ENCODE results near the gene TXNL1.

Gene TXNL1

DNA sequence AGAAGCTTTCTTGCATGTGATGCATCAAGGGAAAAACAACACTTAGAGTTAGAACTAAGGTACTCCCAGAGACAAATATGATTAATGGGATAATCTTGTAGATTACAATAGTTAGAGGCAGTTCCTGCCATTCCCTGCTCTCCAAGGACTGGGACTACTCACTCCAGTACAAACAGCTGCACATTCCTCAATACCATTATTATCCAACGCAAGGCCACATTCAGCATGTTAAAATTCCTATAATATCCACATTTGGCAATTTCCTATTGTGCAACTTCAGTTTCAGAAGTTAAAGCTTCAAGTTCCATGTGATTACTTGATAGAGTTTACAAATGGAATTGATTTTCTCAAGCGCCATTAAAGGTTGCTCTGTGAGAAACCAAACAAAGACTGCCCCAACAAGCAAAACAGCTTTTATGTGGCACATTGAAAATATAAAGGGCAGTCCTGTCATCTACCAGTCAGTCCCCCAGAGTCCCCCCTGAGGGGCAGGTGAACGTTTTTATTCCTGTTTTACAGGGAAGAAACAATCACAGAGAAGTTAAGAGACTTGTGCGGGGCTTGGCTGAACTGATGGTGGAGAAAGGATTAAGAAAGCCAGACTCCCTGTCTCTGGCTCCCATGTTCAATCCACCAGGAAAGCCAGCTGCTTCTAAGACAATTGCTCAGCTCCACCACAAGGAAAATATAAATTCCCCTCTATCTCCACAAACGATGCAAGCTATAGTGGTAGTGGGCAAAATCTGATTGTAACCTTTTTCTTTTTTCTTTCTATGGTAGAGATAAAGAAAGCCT lies 72.6 kb downstream of the TXNL1 start:
- DNase-seq = peak; percentile 98

DNA sequence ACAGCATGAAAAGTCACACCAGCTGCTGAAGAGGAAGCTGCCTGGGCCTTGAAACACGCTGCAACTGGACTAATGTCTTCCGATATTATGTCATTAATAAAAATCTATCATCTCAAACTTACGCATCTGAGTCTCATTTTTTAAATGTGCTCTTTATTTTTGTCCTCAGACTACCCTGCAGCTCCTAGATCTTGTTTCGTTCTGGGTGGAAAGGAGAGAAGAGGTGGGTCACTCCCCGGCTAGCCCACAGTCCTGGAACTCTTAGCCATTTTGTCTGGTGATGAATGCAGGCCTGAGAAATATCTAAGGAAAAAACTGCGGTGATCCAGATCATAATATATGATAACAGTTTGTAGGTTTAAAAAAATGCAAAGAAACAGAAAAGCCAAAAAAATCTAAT lies 73.3 kb downstream of the TXNL1 start:
- DNase-seq = no peak

GRCh38 chr18:56563568-56563967 lies 74.8 kb downstream of the TXNL1 start:
- peak; percentile 42 for DNase-seq

GRCh38 chr18:56562479-56562878 lies 75.9 kb downstream of the TXNL1 start:
- no peak for DNase-seq

DNA sequence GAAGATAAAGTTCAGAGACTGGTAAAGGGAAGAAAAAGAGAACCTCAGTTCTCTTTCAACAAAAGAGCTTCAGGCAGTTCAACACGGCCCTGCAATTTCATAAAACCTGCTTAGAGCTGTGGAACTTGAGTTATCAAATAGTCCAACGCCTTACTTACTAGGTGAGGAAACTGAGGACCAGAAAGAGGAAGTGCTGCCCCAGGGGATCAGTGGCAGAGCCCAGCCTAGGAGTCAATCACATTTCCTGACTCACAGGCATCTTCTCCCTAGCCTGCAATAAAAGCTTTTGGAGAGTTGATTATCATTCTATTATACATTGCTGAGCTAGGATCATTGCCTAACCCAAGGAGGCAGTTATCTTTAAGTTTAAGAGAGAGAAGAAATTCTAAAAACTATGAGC lies 77.4 kb downstream of the TXNL1 start:
- DNase-seq = no peak

- no peak for DNase-seq
These were observed 79.3 kb downstream of the TXNL1 start for GRCh38 chr18:56559044-56559443.

DNA sequence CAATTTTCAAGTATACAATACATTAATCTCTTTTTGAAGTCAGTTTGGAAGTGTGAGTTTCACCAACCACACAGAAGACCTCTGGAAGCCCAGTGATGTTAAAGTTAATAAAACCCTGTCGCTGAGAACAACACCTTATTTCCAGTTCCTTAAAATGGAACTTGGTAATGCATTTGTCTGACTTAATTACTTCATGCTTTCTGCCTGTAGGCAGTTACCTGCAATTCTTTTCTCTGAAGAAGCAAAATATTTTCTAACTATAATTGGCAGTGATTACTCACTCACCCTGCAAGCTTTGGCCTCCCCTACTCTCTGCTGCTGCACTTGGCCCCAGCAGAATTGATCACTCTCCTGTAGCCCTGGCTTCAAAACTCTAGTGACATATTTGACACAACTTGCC lies 81.5 kb downstream of the TXNL1 start:
- no peak for DNase-seq

DNA sequence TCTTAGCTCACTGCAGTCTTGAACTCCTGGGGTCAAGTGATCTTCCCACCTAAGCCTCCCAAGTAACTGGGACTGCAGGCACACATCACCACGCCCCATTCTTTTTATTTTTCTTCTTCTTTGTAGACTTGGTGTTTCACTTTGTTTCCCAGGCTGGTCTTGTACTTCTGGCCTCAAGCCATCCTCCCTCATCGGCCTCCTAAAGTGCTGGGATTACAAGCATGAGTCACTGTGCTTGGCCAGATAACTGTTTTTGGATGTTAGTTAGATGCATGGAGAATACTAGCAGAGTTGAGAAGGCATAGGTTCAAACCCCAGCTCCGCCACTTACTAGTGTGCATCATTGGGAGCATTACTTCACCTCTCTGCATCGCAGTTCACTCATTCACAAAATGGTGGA lies 88.3 kb downstream of the TXNL1 start:
- DNase-seq = no peak
